Panc1 (cell line): Measurements from ENCODE around the gene PRKG1. TPM values are rescaled to one million over a fixed set of nuclear protein-coding genes. Genes with fewer than 3 reads are reported as not detected.
A peak's percentile ranks its signal among the peaks of the same experiment; 100 is the strongest.

Experiments
- ATAC-seq: fragments of 200-7000 bp; cut with Tn5 transposase; 2 replicates; pipeline ENCODE4 v1.9.1; 2020; ENCODE audit warnings: mild to moderate bottlenecking, moderate library complexity
- BruUV-seq: library from RNA; stranded (reverse); fragments of 400-500 nt; replicated peaks from 2 replicates; lab custom pipeline; 2021; lab: Mats Ljungman, UMichigan
- CTCF ChIA-PET: fragments of 300-600 bp; sonication (Branson Sonifier 250); formaldehyde crosslinking; loops from one replicate; lab custom pipeline; 2022; ENCODE audit warnings: antibody characterized with exemption; lab: Charles Lee
- POLR2A ChIA-PET: fragments of 300-600 bp; sonication (Branson Sonifier 250); formaldehyde crosslinking; loops from one replicate; lab custom pipeline; 2022; ENCODE audit warnings: antibody characterized with exemption; lab: Charles Lee
- DNase-seq: peaks from one replicate; pipeline ENCODE4 v3.0.0-alpha.2; 2010; ENCODE audit warnings: low read depth, low spot score
- H3K27ac ChIP-seq: 2 replicates; pipeline ENCODE4 v1.5.1; 2011; ENCODE audit warnings: mild to moderate bottlenecking, low read length, inconsistent platforms
- H3K27me3 ChIP-seq: fragments of 200-500 bp; sonication (Bioruptor generic); 2 replicates; pipeline ENCODE4 v1.6.0; 2014; ENCODE audit warnings: low read length, inconsistent platforms; ENCODE audit not compliant: control insufficient read depth, insufficient read depth
- H3K36me3 ChIP-seq: fragments of 200-500 bp; sonication (Bioruptor generic); 2 replicates; pipeline ENCODE4 v1.5.1; 2014; ENCODE audit warnings: inconsistent platforms, mild to moderate bottlenecking, low read length, moderate library complexity; ENCODE audit not compliant: control insufficient read depth, insufficient read depth
- H3K4me1 ChIP-seq: 2 replicates; pipeline ENCODE4 v1.5.1; 2011; ENCODE audit warnings: inconsistent platforms, mild to moderate bottlenecking, low read length, moderate library complexity; ENCODE audit not compliant: control insufficient read depth, insufficient read depth
- H3K4me3 ChIP-seq, 2 experiments: 2 replicates each; pipeline ENCODE4 v1.5.1; 2011 to 2012; ENCODE audit warnings: low read depth in 2 of 2, low read length in 2 of 2, mild to moderate bottlenecking in 2 of 2, inconsistent platforms in 1 of 2, moderate library complexity in 1 of 2
- H3K9me3 ChIP-seq: fragments of 200-500 bp; sonication (Bioruptor generic); 2 replicates; pipeline ENCODE4 v1.5.1; 2014; ENCODE audit warnings: low read depth, mild to moderate bottlenecking, inconsistent platforms, low read length, moderate library complexity; ENCODE audit not compliant: control insufficient read depth, insufficient read depth
- POLR2AphosphoS5 ChIP-seq: IDR thresholded peaks from 2 replicates; pipeline ENCODE4 v1.6.1; 2012; ENCODE audit warnings: mild to moderate bottlenecking, low read depth, low read length, moderate library complexity
- SIN3A ChIP-seq: IDR thresholded peaks from 2 replicates; pipeline ENCODE4 v1.6.1; 2012; ENCODE audit warnings: low read depth, mild to moderate bottlenecking, low read length, moderate library complexity, borderline replicate concordance; ENCODE audit not compliant: insufficient read depth
- TCF7L2 ChIP-seq: IDR thresholded peaks from 2 replicates; pipeline ENCODE4 v1.6.1; 2011; ENCODE audit warnings: mild to moderate bottlenecking, low read depth, low read length, inconsistent platforms
- in situ Hi-C: cut with HindIII; loops from 2 replicates; pipeline ENCODE4 v1.10.0; 2016; ENCODE audit warnings: low sequenced_read_pairs, low pct_unique_long_range_greater_than_20kb
- intact Hi-C: fragments of 100-400 bp; cut with micrococcal nuclease; formaldehyde crosslinking; loops from one replicate; pipeline ENCODE4 v1.10.0; 2022; ENCODE audit not compliant: unreplicated experiment
- total RNA-seq: library from RNA; stranded (reverse); gene quantifications from one replicate; pipeline ENCODE4 v1.2.1, GENCODE V29; 2021; ENCODE audit not compliant: unreplicated experiment
- TF ChIP-seq, protein P1 (sequence below): fragments of 450-650 bp; IDR thresholded peaks from 2 replicates; pipeline ENCODE4 v1.5.1; 2017; ENCODE audit warnings: mild to moderate bottlenecking
- TF ChIP-seq, protein P2 (sequence below), 2 experiments: IDR thresholded peaks; 2 replicates each; pipeline ENCODE4 v1.6.1; 2011 to 2012; ENCODE audit warnings: low read depth in 2 of 2, control low read depth in 1 of 2, low read length in 1 of 2, mild to moderate bottlenecking in 1 of 2, moderate library complexity in 1 of 2; ENCODE audit not compliant: insufficient read depth in 1 of 2

PRKG1 gene
- total RNA-seq, 1 experiment from 2014 or later, result 0.92 TPM

DNA sequence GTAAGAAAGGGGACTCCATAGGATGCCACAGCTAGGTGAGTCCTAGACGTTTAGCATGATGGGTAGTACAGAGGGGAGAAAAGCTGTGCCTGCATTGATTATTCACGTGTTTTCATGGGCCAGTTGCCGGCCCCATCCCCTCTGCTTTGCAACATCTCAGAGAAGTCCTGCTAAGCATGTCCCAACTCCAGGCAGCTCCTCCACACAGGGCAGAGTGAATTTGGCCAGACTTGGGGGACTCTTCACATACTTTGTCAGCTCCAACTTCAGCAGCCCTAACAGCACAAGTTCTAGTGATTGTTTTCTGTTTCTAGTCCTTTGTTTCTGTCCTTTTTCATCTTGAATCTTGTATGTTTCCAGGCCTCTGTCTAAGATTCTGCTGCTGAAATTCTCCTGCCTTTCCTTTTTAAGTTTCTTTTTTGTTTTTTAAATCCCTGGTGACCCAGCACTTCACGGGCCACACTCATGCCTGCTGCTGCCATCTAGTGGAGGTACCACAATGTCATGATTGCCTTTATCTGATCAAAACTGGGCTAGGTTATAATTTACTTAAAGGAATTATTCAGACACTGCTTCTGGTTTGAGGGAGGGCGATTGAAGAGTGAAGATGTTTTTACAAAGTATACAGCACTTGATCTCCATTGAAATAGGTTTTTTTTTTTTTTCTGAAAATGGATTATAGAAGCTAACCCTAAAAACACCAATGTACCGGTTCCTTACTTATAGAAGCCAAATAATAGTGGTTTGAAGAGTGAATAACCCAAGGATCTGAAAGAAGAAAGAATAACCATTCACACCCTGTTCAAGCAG, 348.2 kb downstream of the PRKG1 start:
- no peak overlapping the region for H3K27ac ChIP-seq
- BruUV-seq, result no TSS peak
- ChIA-PET POLR2A (no interaction called here), CTCF (no interaction called here)
- no peaks in the 10 kb centered on the region for H3K27me3 ChIP-seq
- no peaks in the 10 kb centered on the region for H3K4me1 ChIP-seq
- ATAC-seq (no peak), DNase-seq (peak; percentile 12)
- TF ChIP-seq, protein P1, sequence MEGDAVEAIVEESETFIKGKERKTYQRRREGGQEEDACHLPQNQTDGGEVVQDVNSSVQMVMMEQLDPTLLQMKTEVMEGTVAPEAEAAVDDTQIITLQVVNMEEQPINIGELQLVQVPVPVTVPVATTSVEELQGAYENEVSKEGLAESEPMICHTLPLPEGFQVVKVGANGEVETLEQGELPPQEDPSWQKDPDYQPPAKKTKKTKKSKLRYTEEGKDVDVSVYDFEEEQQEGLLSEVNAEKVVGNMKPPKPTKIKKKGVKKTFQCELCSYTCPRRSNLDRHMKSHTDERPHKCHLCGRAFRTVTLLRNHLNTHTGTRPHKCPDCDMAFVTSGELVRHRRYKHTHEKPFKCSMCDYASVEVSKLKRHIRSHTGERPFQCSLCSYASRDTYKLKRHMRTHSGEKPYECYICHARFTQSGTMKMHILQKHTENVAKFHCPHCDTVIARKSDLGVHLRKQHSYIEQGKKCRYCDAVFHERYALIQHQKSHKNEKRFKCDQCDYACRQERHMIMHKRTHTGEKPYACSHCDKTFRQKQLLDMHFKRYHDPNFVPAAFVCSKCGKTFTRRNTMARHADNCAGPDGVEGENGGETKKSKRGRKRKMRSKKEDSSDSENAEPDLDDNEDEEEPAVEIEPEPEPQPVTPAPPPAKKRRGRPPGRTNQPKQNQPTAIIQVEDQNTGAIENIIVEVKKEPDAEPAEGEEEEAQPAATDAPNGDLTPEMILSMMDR, result peak; percentile 77
- TF ChIP-seq POLR2AphosphoS5, result no peak
- H3K36me3 ChIP-seq, result no peaks in the 10 kb centered on the region
- in situ Hi-C loops (no loop called here), intact Hi-C loops (loop anchor here (2.0 kb wide), 1 partner anchor 360 kb away; no protein-coding TSS in a partner anchor)
- H3K4me3 ChIP-seq, result no peak overlapping the region
- no peaks in the 10 kb centered on the region for H3K9me3 ChIP-seq

DNA sequence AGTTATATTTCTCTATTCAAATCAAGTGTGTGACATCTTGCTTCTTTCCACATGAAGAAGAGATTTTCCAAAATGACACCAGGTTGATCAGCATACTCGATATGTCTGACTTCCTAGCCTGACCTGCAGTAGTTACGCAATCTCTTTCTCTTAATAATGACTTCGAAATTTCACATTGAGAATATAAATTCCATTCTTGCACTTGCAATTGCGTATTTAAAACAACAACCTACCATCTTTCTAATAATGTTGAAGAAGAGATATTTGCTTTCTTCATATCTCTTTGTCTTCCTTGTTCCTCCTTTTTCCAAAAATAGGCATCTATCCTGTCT, 348.8 kb downstream of the PRKG1 start:
- no peaks in the 10 kb centered on the region for H3K36me3 ChIP-seq
- BruUV-seq, result no TSS peak
- DNase-seq (no peak), ATAC-seq (no peak)
- POLR2A ChIA-PET, result no interaction called here
- H3K4me1 ChIP-seq, result no peaks in the 10 kb centered on the region
- in situ Hi-C loops, result no loop called here
- H3K4me3 ChIP-seq, result no peak overlapping the region
- CTCF ChIA-PET, result no interaction called here
- TF ChIP-seq, protein P1, result no peak
- TF ChIP-seq SIN3A, result no peak
- TF ChIP-seq POLR2AphosphoS5, result no peak
- TF ChIP-seq TCF7L2, result no peak
- TF ChIP-seq, protein P2, sequence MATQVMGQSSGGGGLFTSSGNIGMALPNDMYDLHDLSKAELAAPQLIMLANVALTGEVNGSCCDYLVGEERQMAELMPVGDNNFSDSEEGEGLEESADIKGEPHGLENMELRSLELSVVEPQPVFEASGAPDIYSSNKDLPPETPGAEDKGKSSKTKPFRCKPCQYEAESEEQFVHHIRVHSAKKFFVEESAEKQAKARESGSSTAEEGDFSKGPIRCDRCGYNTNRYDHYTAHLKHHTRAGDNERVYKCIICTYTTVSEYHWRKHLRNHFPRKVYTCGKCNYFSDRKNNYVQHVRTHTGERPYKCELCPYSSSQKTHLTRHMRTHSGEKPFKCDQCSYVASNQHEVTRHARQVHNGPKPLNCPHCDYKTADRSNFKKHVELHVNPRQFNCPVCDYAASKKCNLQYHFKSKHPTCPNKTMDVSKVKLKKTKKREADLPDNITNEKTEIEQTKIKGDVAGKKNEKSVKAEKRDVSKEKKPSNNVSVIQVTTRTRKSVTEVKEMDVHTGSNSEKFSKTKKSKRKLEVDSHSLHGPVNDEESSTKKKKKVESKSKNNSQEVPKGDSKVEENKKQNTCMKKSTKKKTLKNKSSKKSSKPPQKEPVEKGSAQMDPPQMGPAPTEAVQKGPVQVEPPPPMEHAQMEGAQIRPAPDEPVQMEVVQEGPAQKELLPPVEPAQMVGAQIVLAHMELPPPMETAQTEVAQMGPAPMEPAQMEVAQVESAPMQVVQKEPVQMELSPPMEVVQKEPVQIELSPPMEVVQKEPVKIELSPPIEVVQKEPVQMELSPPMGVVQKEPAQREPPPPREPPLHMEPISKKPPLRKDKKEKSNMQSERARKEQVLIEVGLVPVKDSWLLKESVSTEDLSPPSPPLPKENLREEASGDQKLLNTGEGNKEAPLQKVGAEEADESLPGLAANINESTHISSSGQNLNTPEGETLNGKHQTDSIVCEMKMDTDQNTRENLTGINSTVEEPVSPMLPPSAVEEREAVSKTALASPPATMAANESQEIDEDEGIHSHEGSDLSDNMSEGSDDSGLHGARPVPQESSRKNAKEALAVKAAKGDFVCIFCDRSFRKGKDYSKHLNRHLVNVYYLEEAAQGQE (IDR thresholded peaks at IDR 0.05; ENCODE audit: insufficient read depth in 1 of 2, low read depth in 2 of 2, low read length in 1 of 2), result no peak
- H3K9me3 ChIP-seq, result no peaks in the 10 kb centered on the region
- no peaks in the 10 kb centered on the region for H3K27me3 ChIP-seq
- intact Hi-C loops, result loop anchor here (2.0 kb wide), 1 partner anchor 360 kb away; no protein-coding TSS in a partner anchor
- no peak overlapping the region for H3K27ac ChIP-seq
